Skeletal muscle tissue (tissue), 4 donors: ENCODE data around the gene ALDH1L2. TPM values are rescaled to one million over a fixed set of nuclear protein-coding genes. Genes with fewer than 3 reads are reported as not detected.

Experiments used
- H3K27ac ChIP-seq: one replicate; pipeline ENCODE4 v1.7.0; 2013; ENCODE audit warnings: mild to moderate bottlenecking, low read depth, low read length, inconsistent platforms
- H3K27me3 ChIP-seq, 3 donors: one replicate each; pipeline ENCODE4 v1.7.0; 2013; ENCODE audit warnings: low read length in 3 of 3; ENCODE audit not compliant: control insufficient read depth in 3 of 3, insufficient read depth in 3 of 3
- H3K36me3 ChIP-seq, 3 donors: one replicate each; pipeline ENCODE4 v1.7.0; 2013; ENCODE audit warnings: low read length in 3 of 3; ENCODE audit not compliant: control insufficient read depth in 3 of 3, insufficient read depth in 3 of 3
- H3K4me1 ChIP-seq, 3 donors: one replicate each; pipeline ENCODE4 v1.7.0; 2013; ENCODE audit warnings: low read length in 3 of 3, mild to moderate bottlenecking in 3 of 3; ENCODE audit not compliant: control insufficient read depth in 3 of 3, insufficient read depth in 3 of 3
- H3K4me3 ChIP-seq, 3 donors: one replicate each; pipeline ENCODE4 v1.7.0; 2013; ENCODE audit warnings: low read length in 3 of 3
- H3K9ac ChIP-seq, 3 donors: one replicate each; pipeline ENCODE4 v1.7.0; 2013; ENCODE audit warnings: low read length in 3 of 3, mild to moderate bottlenecking in 3 of 3, moderate library complexity in 2 of 3, low read depth in 1 of 3
- H3K9me3 ChIP-seq, 3 donors: one replicate each; pipeline ENCODE4 v1.7.0; 2013; ENCODE audit warnings: low read length in 3 of 3; ENCODE audit not compliant: control insufficient read depth in 3 of 3
- total RNA-seq: library from RNA; depleted of rRNA; stranded (reverse); fragments of >200 nt; gene quantifications from one replicate; pipeline ENCODE4 v1.2.3, GENCODE V29; 2014
- donor health status: Osteomylitis.

The ALDH1L2 gene
- total RNA-seq, 1 donor from 2014 or later = 6.3 TPM

GRCh38 chr12:105069936-105070702 is 14.1 kb downstream of the ALDH1L2 start:
- Histone ChIP-seq H3K4me3 (no peak overlapping the region), H3K27ac (no peak overlapping the region), H3K9ac (no peak overlapping the region), H3K4me1 (no peaks in the 10 kb centered on the region), H3K9me3 (no peaks in the 10 kb centered on the region), H3K36me3 (peaks cover 0 to 4% (median 0%) of the 10 kb centered on the region in 3 donors), H3K27me3 (no peaks in the 10 kb centered on the region)

DNA sequence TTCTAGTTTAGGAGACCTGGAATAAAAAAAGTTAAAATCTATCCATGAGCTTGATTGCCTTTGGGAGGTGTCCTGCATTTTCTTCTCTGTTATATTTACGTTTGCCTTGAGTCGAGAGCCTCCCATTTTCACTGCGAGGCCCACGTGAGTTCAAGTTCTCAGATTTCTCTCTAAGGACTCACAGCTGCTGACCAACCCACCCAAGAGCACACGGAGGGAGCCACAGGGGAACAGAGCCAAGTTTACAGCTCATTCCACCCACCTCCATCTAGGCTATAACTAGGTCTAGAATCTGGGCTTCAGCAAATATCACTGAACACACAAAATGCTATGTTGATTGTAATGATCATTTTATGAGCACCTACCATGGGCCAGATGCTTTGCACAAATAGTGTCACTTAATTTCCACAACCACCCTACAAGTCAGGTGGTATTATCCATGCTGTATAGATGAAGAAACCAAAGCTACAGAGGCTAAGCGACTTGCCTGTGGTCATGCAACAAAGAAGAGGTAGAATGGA is 16.7 kb downstream of the ALDH1L2 start:
- no peak overlapping the region for H3K27ac ChIP-seq
- H3K9me3 ChIP-seq = no peaks in the 10 kb centered on the region
- H3K4me1 ChIP-seq = no peaks in the 10 kb centered on the region
- H3K36me3 ChIP-seq = peaks cover 0 to 4% (median 3%) of the 10 kb centered on the region in 3 donors
- H3K27me3 ChIP-seq = no peaks in the 10 kb centered on the region
- H3K4me3 ChIP-seq = no peak overlapping the region
- no peak overlapping the region for H3K9ac ChIP-seq

- no peaks in the 10 kb centered on the region for H3K27me3 ChIP-seq
- no peak overlapping the region for H3K4me3 ChIP-seq
- peaks cover 0 to 6% (median 3%) of the 10 kb centered on the region in 3 donors for H3K36me3 ChIP-seq
- H3K9ac ChIP-seq = no peak overlapping the region
- H3K9me3 ChIP-seq = no peaks in the 10 kb centered on the region
- H3K27ac ChIP-seq = no peak overlapping the region
- H3K4me1 ChIP-seq = no peaks in the 10 kb centered on the region
These were observed 19.6 kb downstream of the ALDH1L2 start for GRCh38 chr12:105064564-105065178.

DNA sequence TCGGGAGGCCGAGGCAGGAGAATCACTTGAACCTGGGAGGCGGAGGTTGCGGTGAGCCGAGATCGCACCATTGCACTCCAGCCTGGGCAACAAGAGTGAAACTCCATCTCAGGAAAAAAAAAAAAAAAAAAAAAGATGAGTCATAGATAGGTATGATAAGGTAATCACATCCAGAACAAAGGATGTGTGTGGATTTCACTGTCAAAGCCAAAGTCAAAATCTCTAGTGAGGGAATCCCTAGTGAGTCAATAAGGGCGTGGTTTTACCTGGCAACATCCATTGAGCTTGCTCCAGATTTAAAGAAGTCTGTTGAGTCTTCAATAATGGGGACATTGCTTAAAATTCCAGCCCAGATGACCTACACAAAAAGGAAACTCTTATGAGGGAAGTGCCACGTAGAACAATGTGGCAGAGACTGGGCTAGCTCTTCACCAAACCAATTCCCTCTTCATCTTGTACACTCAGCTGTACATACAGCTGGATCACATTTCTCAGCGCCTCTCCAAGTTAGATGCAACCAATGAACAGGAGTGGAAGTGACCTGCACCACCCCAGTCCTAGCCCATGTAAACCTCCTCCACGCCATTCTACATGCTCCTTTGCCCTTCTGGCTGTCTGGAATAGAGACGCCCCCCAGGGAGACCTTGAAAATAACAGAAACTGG is 23.4 kb downstream of the ALDH1L2 start:
- no peak overlapping the region for H3K4me3 ChIP-seq

GRCh38 chr12:105057174-105057573 is 27.1 kb downstream of the ALDH1L2 start:
- Histone ChIP-seq H3K36me3 (peaks cover 0 to 7% (median 2%) of the 10 kb centered on the region in 3 donors), H3K9ac (no peak overlapping the region), H3K9me3 (no peaks in the 10 kb centered on the region), H3K4me3 (no peak overlapping the region), H3K27me3 (no peaks in the 10 kb centered on the region), H3K27ac (no peak overlapping the region), H3K4me1 (no peaks in the 10 kb centered on the region)

More for the DNA sequence above, 23.4 kb downstream of the ALDH1L2 start:
- Histone ChIP-seq H3K36me3 (peaks cover 0 to 9% (median 5%) of the 10 kb centered on the region in 3 donors), H3K9me3 (no peaks in the 10 kb centered on the region), H3K27me3 (no peaks in the 10 kb centered on the region), H3K27ac (no peak overlapping the region), H3K4me1 (no peaks in the 10 kb centered on the region), H3K9ac (no peak overlapping the region)

DNA sequence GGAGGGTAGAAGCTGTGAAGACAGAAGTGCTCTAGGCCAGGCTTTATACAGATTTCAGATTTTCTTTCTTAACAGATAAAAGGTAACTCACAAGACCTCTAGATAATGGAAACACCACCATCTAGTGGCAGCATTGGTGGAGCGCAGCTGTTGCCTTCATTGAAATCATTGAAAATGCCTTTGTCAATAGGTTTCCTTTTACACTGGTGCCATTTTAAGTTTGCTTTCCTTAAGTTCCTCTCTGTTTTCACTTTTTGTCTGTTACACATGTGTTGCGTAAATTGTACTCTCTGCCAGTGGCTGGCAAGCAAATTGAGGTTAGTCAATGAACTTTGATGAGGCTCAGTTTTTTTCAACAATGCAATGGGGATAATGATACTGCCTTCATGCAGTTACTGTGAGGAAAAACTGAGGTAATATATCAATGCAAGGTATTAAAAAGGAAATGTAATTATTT is 31.1 kb downstream of the ALDH1L2 start:
- H3K9ac ChIP-seq = no peak overlapping the region
- no peaks in the 10 kb centered on the region for H3K4me1 ChIP-seq
- H3K27ac ChIP-seq = no peak overlapping the region
- no peak overlapping the region for H3K4me3 ChIP-seq
- no peaks in the 10 kb centered on the region for H3K9me3 ChIP-seq
- H3K36me3 ChIP-seq = peaks cover 0 to 9% (median 5%) of the 10 kb centered on the region in 3 donors
- no peaks in the 10 kb centered on the region for H3K27me3 ChIP-seq

- Histone ChIP-seq H3K27me3 (no peaks in the 10 kb centered on the region), H3K4me1 (no peaks in the 10 kb centered on the region), H3K9me3 (no peaks in the 10 kb centered on the region)
These were observed 32.3 kb downstream of the ALDH1L2 start for GRCh38 chr12:105051981-105052380.

GRCh38 chr12:105048315-105048714 is 35.9 kb downstream of the ALDH1L2 start:
- no peaks in the 10 kb centered on the region for H3K27me3 ChIP-seq
- H3K4me1 ChIP-seq = no peaks in the 10 kb centered on the region
- no peak overlapping the region for H3K9ac ChIP-seq
- no peak overlapping the region for H3K27ac ChIP-seq
- peaks cover 0 to 9% (median 3%) of the 10 kb centered on the region in 3 donors for H3K36me3 ChIP-seq
- no peak overlapping the region for H3K4me3 ChIP-seq
- H3K9me3 ChIP-seq = no peaks in the 10 kb centered on the region

More at GRCh38 chr12:105051981-105052380, 32.3 kb downstream of the ALDH1L2 start:
- Histone ChIP-seq H3K27ac (no peak overlapping the region), H3K9ac (no peak overlapping the region), H3K36me3 (peaks cover 0 to 8% (median 5%) of the 10 kb centered on the region in 3 donors), H3K4me3 (no peak overlapping the region)

GRCh38 chr12:105047308-105047707 is 37.0 kb downstream of the ALDH1L2 start:
- Histone ChIP-seq H3K36me3 (peaks cover 0 to 9% (median 3%) of the 10 kb centered on the region in 3 donors), H3K9ac (no peak overlapping the region), H3K27me3 (no peaks in the 10 kb centered on the region), H3K4me1 (no peaks in the 10 kb centered on the region), H3K27ac (no peak overlapping the region), H3K9me3 (no peaks in the 10 kb centered on the region), H3K4me3 (no peak overlapping the region)
